Left ventricle myocardium superior (tissue), 1 donor: ENCODE data around the gene PTPRN2. TPM values are rescaled to one million over a fixed set of nuclear protein-coding genes. Genes with fewer than 3 reads are reported as not detected.

Source experiments
- ATAC-seq: fragments of 200-7000 bp; cut with Tn5 transposase; one replicate; pipeline ENCODE4 v1.9.1; 2020; ENCODE audit warnings: mild to moderate bottlenecking, moderate library complexity
- DNase-seq: peaks from one replicate; pipeline ENCODE4 v3.0.0-alpha.2; 2020
- intact Hi-C: fragments of 100-400 bp; cut with micrococcal nuclease; formaldehyde crosslinking; loops from one replicate; pipeline ENCODE4 v1.11.0; 2022
- total RNA-seq: library from RNA; stranded (reverse); fragmentation: NEBNext Ultra II Directional; extraction: Animal tissue kit (Norgen Biotek cat#: 25700); gene quantifications from one replicate; pipeline ENCODE4 v1.2.1, GENCODE V29; 2021
- donor health status: DM: no; HTN: yes; CAD: no; lungs with severe emphysema.

The PTPRN2 gene
- total RNA-seq, 1 donor from 2014 or later, result 1.3 TPM

- peak; percentile 14 for DNase-seq
- no peak for ATAC-seq
- intact Hi-C loops, result no loop called here
Measured at GRCh38 chr7:157561816-157562410, 1025.7 kb downstream of the PTPRN2 start.

- DNase-seq, result no peak
- intact Hi-C loops, result no loop called here
- ATAC-seq, result no peak
Measured at GRCh38 chr7:157561523-157561785, 1026.2 kb downstream of the PTPRN2 start.

- ATAC-seq (no peak), DNase-seq (peak; percentile 14)
- intact Hi-C loops, result no loop called here
Measured at GRCh38 chr7:157560710-157561522, 1026.7 kb downstream of the PTPRN2 start.

- DNase-seq, result peak; percentile 23
- no peak for ATAC-seq
Measured at GRCh38 chr7:157560258-157560654, 1027.4 kb downstream of the PTPRN2 start.

GRCh38 chr7:157559596-157560257 is 1027.9 kb downstream of the PTPRN2 start:
- DNase-seq, result peak; percentile 12
- intact Hi-C loops, result no loop called here
- no peak for ATAC-seq

More at GRCh38 chr7:157560258-157560654, 1027.4 kb downstream of the PTPRN2 start:
- intact Hi-C loops, result no loop called here

- DNase-seq (peak; percentile 19), ATAC-seq (no peak)
- intact Hi-C loops, result no loop called here
Measured at GRCh38 chr7:157558875-157559595, 1028.6 kb downstream of the PTPRN2 start.

GRCh38 chr7:157558516-157558874 is 1029.1 kb downstream of the PTPRN2 start:
- DNase-seq, result peak; percentile 11
- ATAC-seq, result no peak
- intact Hi-C loops, result no loop called here

- peak; percentile 22 for DNase-seq
- intact Hi-C loops, result no loop called here
- no peak for ATAC-seq
Measured at GRCh38 chr7:157558061-157558460, 1029.6 kb downstream of the PTPRN2 start.

GRCh38 chr7:157557263-157557662 is 1030.4 kb downstream of the PTPRN2 start:
- intact Hi-C loops, result no loop called here
- ATAC-seq, result no peak
- DNase-seq, result no peak

- DNase-seq, result no peak
- no peak for ATAC-seq
- intact Hi-C loops, result no loop called here
Measured at GRCh38 chr7:157556642-157556944, 1031.0 kb downstream of the PTPRN2 start.

GRCh38 chr7:157555944-157556641 is 1031.5 kb downstream of the PTPRN2 start:
- intact Hi-C loops, result no loop called here
- ATAC-seq (no peak), DNase-seq (peak; percentile 6)

GRCh38 chr7:157555313-157555712 is 1032.3 kb downstream of the PTPRN2 start:
- DNase-seq (peak; percentile 15), ATAC-seq (no peak)
- intact Hi-C loops, result no loop called here

GRCh38 chr7:157554393-157555238 is 1033.0 kb downstream of the PTPRN2 start:
- ATAC-seq (no peak), DNase-seq (peak; percentile 6)
- intact Hi-C loops, result no loop called here

GRCh38 chr7:157553256-157553655 is 1034.4 kb downstream of the PTPRN2 start:
- ATAC-seq (no peak), DNase-seq (peak; percentile 12)
- intact Hi-C loops, result no loop called here

- ATAC-seq (no peak), DNase-seq (peak; percentile 14)
- intact Hi-C loops, result no loop called here
Measured at GRCh38 chr7:157552295-157552993, 1035.2 kb downstream of the PTPRN2 start.

- ATAC-seq (no peak), DNase-seq (peak; percentile 5)
- intact Hi-C loops, result no loop called here
Measured at GRCh38 chr7:157551325-157552070, 1036.1 kb downstream of the PTPRN2 start.
